Breast epithelium (tissue), 4 donors: Measurements from ENCODE around the gene FANCD2. TPM values are rescaled to one million over a fixed set of nuclear protein-coding genes. Genes with fewer than 3 reads are reported as not detected.
A peak's percentile ranks its signal among the peaks of the same experiment; 100 is the strongest.

Experiments used
- DNase-seq, 2 donors: peaks; one replicate each; pipeline ENCODE4 v3.0.0-alpha.2; 2019; ENCODE audit warnings: low spot score in 2 of 2
- H3K27ac ChIP-seq, 2 donors: fragments of 200-600 bp; sonication (generic) in 1 of 2; one replicate each; pipeline ENCODE4 v1.5.1; 2016 to 2019; ENCODE audit warnings: mild to moderate bottlenecking in 1 of 2
- H3K27me3 ChIP-seq, 2 donors: fragments of 200-600 bp; sonication (generic) in 1 of 2; one replicate each; pipeline versions ENCODE4 v1.5.1 to v1.6.0; 2017 to 2019; ENCODE audit warnings: control low read depth in 1 of 2, mild to moderate bottlenecking in 1 of 2
- H3K36me3 ChIP-seq: fragments of 200-600 bp; one replicate; pipeline ENCODE4 v1.5.1; 2019
- H3K4me1 ChIP-seq, 2 donors: fragments of 200-600 bp; sonication (generic); one replicate each; pipeline ENCODE4 v1.5.1; 2016 to 2019; ENCODE audit warnings: control low read depth in 1 of 2
- H3K4me3 ChIP-seq, 3 donors: fragments of 200-600 bp; sonication (generic); 1 replicate in 2 of 3; 2 replicates in 1 of 3; pipeline ENCODE4 v1.5.1; 2016 to 2019; ENCODE audit warnings: mild to moderate bottlenecking in 3 of 3, moderate library complexity in 2 of 3
- H3K9me3 ChIP-seq, 2 donors: fragments of 200-600 bp; sonication (generic) in 1 of 2; one replicate each; pipeline ENCODE4 v1.5.1; 2016 to 2019; ENCODE audit warnings: control low read depth in 1 of 2
- CTCF ChIP-seq, 3 donors: fragments of 450-650 bp; IDR thresholded peaks; one replicate each; pipeline ENCODE4 v1.5.1; 2016 to 2017; ENCODE audit warnings: antibody characterized with exemption in 3 of 3, mild to moderate bottlenecking in 3 of 3, moderate library complexity in 3 of 3
- POLR2A ChIP-seq: fragments of 450-650 bp; IDR thresholded peaks from one replicate; pipeline ENCODE4 v1.6.1; 2016; ENCODE audit warnings: antibody characterized with exemption, mild to moderate bottlenecking, moderate library complexity
- POLR2AphosphoS5 ChIP-seq, 3 donors: sonication (generic); formaldehyde crosslinking; IDR thresholded peaks; one replicate each; pipeline ENCODE4 v1.6.1; 2017; ENCODE audit warnings: antibody characterized with exemption in 3 of 3
- intact Hi-C: fragments of 100-400 bp; cut with DNase I; formaldehyde crosslinking; loops from one replicate; pipeline ENCODE4 v1.15.1; 2023; ENCODE audit warnings: low total_unique reads
- total RNA-seq, 3 donors: library from RNA; depleted of rRNA; stranded (reverse); fragments of >200 nt; gene quantifications; one replicate each; pipeline ENCODE4 v1.1.0, GENCODE V29; 2016

Gene FANCD2
- total RNA-seq: 10 to 100 TPM in 1 of 3 donors, 1 to 10 TPM in 2; 3.7 to 12.9 (median 6.2) TPM

DNA sequence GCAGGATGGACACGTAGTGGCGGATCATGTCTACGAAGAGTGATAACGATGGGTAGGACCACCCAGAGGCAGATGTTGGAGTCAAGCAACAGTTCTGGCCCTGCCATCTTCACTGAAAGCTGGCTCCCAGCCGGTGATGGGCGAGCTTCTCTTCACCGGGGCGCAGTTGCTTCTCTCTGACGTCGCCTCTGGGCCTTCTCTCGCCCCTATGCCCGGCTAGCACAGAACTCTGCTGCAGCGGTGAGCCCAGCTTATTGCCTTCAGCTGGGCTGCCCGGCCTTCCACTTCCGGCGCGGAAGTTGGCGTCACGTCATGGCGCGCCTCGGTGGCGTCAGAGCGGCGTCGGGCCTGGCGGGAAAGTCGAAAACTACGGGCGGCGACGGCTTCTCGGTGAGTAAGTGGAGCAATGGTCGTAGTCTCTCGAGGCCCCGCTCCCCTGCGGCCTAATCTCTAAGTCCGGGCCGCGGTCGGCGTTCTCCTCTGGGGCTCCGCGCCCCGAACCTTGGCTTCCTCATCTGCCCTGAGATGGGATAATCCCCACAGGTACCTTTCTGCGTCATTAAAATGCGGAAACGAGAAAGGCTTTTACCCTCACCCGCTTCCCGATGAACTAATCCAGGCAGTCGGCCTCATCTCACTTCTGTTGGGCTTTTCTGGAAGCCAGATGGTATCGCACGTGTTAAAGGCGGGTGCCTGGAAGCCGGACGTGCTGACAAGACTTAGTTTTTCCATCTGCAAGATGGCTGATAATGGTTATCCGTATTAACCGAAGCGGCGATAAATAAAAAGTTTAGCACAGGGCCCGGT lies at the start of gene FANCD2:
Gene FANCD2, plus strand, starts transcription at position 354 of the 807 bp plus-strand sequence. CDS start 2,221 bp downstream, outside the sequence.
- no peaks in the 10 kb centered on the region for H3K36me3 ChIP-seq
- peak within 1 kb of the TSS; percentile 42 to 74 for H3K27ac ChIP-seq
- TF ChIP-seq POLR2A (peak; percentile 63), POLR2AphosphoS5 (IDR thresholded peaks at IDR 0.05) (peak; percentile 94 to 97 (median 97)), CTCF (IDR thresholded peaks at IDR 0.05) (no peak)
- intact Hi-C loops: no loop called here
- H3K4me1 ChIP-seq: peaks cover 0 to 9% of the 10 kb centered on the region in 2 donors
- H3K27me3 ChIP-seq: no peaks in the 10 kb centered on the region
- H3K9me3 ChIP-seq: no peaks in the 10 kb centered on the region
- peak within 1 kb of the TSS; percentile 68 to 92 (median 73) for H3K4me3 ChIP-seq
- peak; percentile 83 to 86 for DNase-seq

- intact Hi-C loops: no loop called here
- H3K9me3 ChIP-seq: no peaks in the 10 kb centered on the region
- no peaks in the 10 kb centered on the region for H3K4me1 ChIP-seq
- peak overlapping the region; percentile 84 to 85 for H3K27ac ChIP-seq
- H3K27me3 ChIP-seq: no peaks in the 10 kb centered on the region
- no peak overlapping the region for H3K4me3 ChIP-seq
- no peaks in the 10 kb centered on the region for H3K36me3 ChIP-seq
- peak; percentile 69 to 76 for DNase-seq
- TF ChIP-seq CTCF (IDR thresholded peaks at IDR 0.05) (no peak), POLR2A (no peak), POLR2AphosphoS5 (IDR thresholded peaks at IDR 0.05) (peak; percentile 44 to 73 (median 65))
Observed at GRCh38 chr3:9976721-9977709, 49.2 kb upstream of the FANCD2 start.

DNA sequence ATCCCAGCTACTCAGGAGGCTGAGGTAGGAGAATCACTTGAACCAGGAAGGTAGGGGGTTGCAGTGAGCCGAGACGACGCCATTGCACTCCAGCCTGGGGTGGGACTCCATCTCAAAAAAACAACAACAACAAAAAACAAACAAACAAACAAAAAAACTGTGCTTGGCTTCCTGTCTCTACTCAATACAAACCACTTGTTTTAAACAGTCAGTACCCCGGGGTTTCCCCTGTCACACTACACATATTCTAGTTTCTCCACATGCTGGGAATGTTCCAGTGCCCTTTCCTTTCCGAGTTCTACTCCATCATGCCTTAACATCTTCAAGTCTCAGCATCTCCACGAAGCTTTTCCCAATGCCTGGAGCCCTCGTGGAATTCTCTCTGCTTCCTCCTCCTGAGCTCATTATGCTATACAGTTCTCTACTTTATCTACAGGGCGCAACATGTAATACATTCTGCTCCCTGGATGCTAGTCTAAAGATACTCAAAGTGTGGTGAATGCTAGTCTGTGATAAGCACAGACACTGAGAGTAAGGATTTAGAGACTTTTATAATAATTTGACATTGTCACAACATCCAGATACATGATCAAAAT lies 47.4 kb upstream of the FANCD2 start:
- no peaks in the 10 kb centered on the region for H3K9me3 ChIP-seq
- H3K4me3 ChIP-seq: no peak overlapping the region
- peaks cover 0 to 5% of the 10 kb centered on the region in 2 donors for H3K4me1 ChIP-seq
- DNase-seq: no peak
- TF ChIP-seq CTCF (IDR thresholded peaks at IDR 0.05) (no peak), POLR2A (no peak), POLR2AphosphoS5 (IDR thresholded peaks at IDR 0.05) (no peak)
- H3K36me3 ChIP-seq: no peaks in the 10 kb centered on the region
- no peaks in the 10 kb centered on the region for H3K27me3 ChIP-seq
- intact Hi-C loops: no loop called here
- peak overlapping the region; percentile 57 to 68 for H3K27ac ChIP-seq

DNA sequence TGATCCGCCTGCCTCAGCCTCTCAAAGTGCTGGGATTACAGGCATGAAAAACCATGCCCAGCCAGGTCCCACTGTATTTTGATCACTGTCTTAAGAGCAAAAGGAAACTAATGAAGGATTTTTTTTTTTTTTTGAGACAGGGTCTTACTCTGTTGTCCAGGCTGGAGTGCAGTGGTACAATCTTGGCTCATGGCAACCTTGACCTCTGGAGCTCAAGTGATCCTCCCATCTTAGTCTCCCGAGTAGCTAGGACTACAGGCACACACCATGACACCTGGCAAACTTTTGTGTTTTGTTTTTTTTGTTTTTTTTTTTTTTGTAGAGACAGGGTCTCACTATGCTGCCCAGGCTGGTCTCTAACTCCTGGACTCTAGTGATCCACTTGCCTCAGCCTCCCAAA lies 46.0 kb upstream of the FANCD2 start:
- no peak for TF ChIP-seq POLR2AphosphoS5 (IDR thresholded peaks at IDR 0.05)
- no peak for TF ChIP-seq POLR2A
- TF ChIP-seq CTCF (IDR thresholded peaks at IDR 0.05): no peak
- Histone ChIP-seq H3K4me3 (no peak overlapping the region), H3K9me3 (no peaks in the 10 kb centered on the region), H3K36me3 (no peaks in the 10 kb centered on the region), H3K4me1 (peaks cover 0 to 5% of the 10 kb centered on the region in 2 donors), H3K27me3 (no peaks in the 10 kb centered on the region), H3K27ac (no peak overlapping the region)
- intact Hi-C loops: loop anchor here (5.0 kb wide), 1 partner anchor 848 kb away; no protein-coding TSS in a partner anchor
- DNase-seq: no peak
